Measurements from ENCODE around the gene USP10.

- TF ChIP-seq CTCF (IDR thresholded peaks at IDR 0.05; ENCODE audit: low read depth, low read length, missing input control) (no peak), YY1 (IDR thresholded peaks at IDR 0.05) (no peak), SP1 (IDR thresholded peaks at IDR 0.05) (no peak)
Measured at GRCh38 chr16:84683691-84684591, 15.9 kb upstream of the USP10 start.

All from liver (tissue), 3 donors.